Osteoblast (primary cell): ENCODE results near the gene SLC39A11. TPM values are rescaled to one million over a fixed set of nuclear protein-coding genes. Genes with fewer than 3 reads are reported as not detected.

Experiments used
- DNase-seq: peaks from one replicate; pipeline ENCODE4 v3.0.0; 2011; ENCODE audit warnings: low spot score, mixed read lengths; ENCODE audit not compliant: insufficient read length; ENCODE audit errors: missing footprints
- H2AFZ ChIP-seq: 2 replicates; pipeline ENCODE4 v1.6.0; 2011; ENCODE audit warnings: mild to moderate bottlenecking, low read length
- H3K27ac ChIP-seq: 2 replicates; pipeline ENCODE4 v1.5.1; 2011; ENCODE audit warnings: mild to moderate bottlenecking, low read depth, low read length, moderate library complexity
- H3K27me3 ChIP-seq: 2 replicates; pipeline ENCODE4 v1.6.0; 2012; ENCODE audit warnings: mild to moderate bottlenecking, control low read depth, inconsistent platforms, low read length, moderate library complexity; ENCODE audit not compliant: insufficient read depth
- H3K36me3 ChIP-seq: 2 replicates; pipeline ENCODE4 v1.5.1; 2011; ENCODE audit warnings: mild to moderate bottlenecking, low read length, control low read depth, moderate library complexity; ENCODE audit not compliant: insufficient read depth
- H3K4me1 ChIP-seq: 2 replicates; pipeline ENCODE4 v1.5.1; 2011; ENCODE audit warnings: mild to moderate bottlenecking, low read length, control low read depth, moderate library complexity; ENCODE audit not compliant: insufficient read depth
- H3K4me2 ChIP-seq: 2 replicates; pipeline ENCODE4 v1.6.0; 2011; ENCODE audit warnings: mild to moderate bottlenecking, low read length; ENCODE audit not compliant: insufficient read depth
- H3K4me3 ChIP-seq: fragments of 200-600 bp; sonication (generic); 3 replicates; pipeline ENCODE4 v1.5.1; 2012; ENCODE audit warnings: mild to moderate bottlenecking, low read length, inconsistent platforms; ENCODE audit not compliant: insufficient read depth
- H3K79me2 ChIP-seq: 2 replicates; pipeline ENCODE4 v1.6.0; 2012; ENCODE audit warnings: mild to moderate bottlenecking, low read length, control low read depth, inconsistent platforms; ENCODE audit not compliant: insufficient read depth
- H3K9me3 ChIP-seq: 2 replicates; pipeline ENCODE4 v1.5.1; 2011; ENCODE audit warnings: low read depth, low read length, control low read depth
- H4K20me1 ChIP-seq: 2 replicates; pipeline ENCODE4 v1.6.0; 2012; ENCODE audit warnings: mild to moderate bottlenecking, low read length, control low read depth; ENCODE audit not compliant: insufficient read depth
- CTCF ChIP-seq: IDR thresholded peaks from 2 replicates; pipeline ENCODE4 v1.5.1; 2011; ENCODE audit warnings: mild to moderate bottlenecking, low read depth, low read length, moderate library complexity; ENCODE audit errors: extremely low read depth
- total RNA-seq: library from RNA; depleted of rRNA; stranded (reverse); fragments of >200 nt; gene quantifications from 2 replicates; pipeline ENCODE4 v1.2.3, GENCODE V29; 2012

Gene SLC39A11
- total RNA-seq, 1 donor, result 27.1 TPM

- no peak for TF ChIP-seq CTCF
- H3K36me3 ChIP-seq, result no peaks in the 10 kb centered on the region
These were observed 168.3 kb downstream of the SLC39A11 start for GRCh38 chr17:72924196-72924595.

GRCh38 chr17:72922219-72922618, 170.3 kb downstream of the SLC39A11 start:
- no peak for TF ChIP-seq CTCF
- Histone ChIP-seq H3K79me2 (no peaks in the 10 kb centered on the region), H3K4me1 (no peaks in the 10 kb centered on the region), H3K36me3 (no peaks in the 10 kb centered on the region), H2AFZ (no peak overlapping the region), H3K4me2 (no peak overlapping the region), H3K9me3 (no peaks in the 10 kb centered on the region), H3K27me3 (no peaks in the 10 kb centered on the region), H3K4me3 (no peak overlapping the region), H3K27ac (no peak overlapping the region), H4K20me1 (no peaks in the 10 kb centered on the region)
- no peak for DNase-seq

More at GRCh38 chr17:72924196-72924595, 168.3 kb downstream of the SLC39A11 start:
- Histone ChIP-seq H3K9me3 (no peaks in the 10 kb centered on the region), H3K4me1 (no peaks in the 10 kb centered on the region), H3K27ac (no peak overlapping the region), H2AFZ (no peak overlapping the region), H3K4me3 (no peak overlapping the region), H3K79me2 (no peaks in the 10 kb centered on the region), H4K20me1 (peaks cover 5% of the 10 kb centered on the region), H3K27me3 (no peaks in the 10 kb centered on the region), H3K4me2 (no peak overlapping the region)
- no peak for DNase-seq

- Histone ChIP-seq H3K27ac (no peak overlapping the region), H3K9me3 (no peaks in the 10 kb centered on the region), H3K36me3 (no peaks in the 10 kb centered on the region), H2AFZ (no peak overlapping the region), H3K4me2 (no peak overlapping the region), H3K27me3 (no peaks in the 10 kb centered on the region), H3K4me1 (no peaks in the 10 kb centered on the region), H3K79me2 (no peaks in the 10 kb centered on the region), H3K4me3 (no peak overlapping the region), H4K20me1 (no peaks in the 10 kb centered on the region)
- TF ChIP-seq CTCF, result no peak
- no peak for DNase-seq
These were observed 171.0 kb downstream of the SLC39A11 start for GRCh38 chr17:72921347-72922054.

GRCh38 chr17:72920513-72920912, 172.0 kb downstream of the SLC39A11 start:
- H3K4me1 ChIP-seq, result no peaks in the 10 kb centered on the region
- H3K79me2 ChIP-seq, result no peaks in the 10 kb centered on the region
- no peak overlapping the region for H3K27ac ChIP-seq
- no peak overlapping the region for H3K4me2 ChIP-seq
- H2AFZ ChIP-seq, result no peak overlapping the region
- no peaks in the 10 kb centered on the region for H3K9me3 ChIP-seq
- H4K20me1 ChIP-seq, result no peaks in the 10 kb centered on the region
- H3K36me3 ChIP-seq, result no peaks in the 10 kb centered on the region
- no peak overlapping the region for H3K4me3 ChIP-seq
- TF ChIP-seq CTCF, result no peak
- no peaks in the 10 kb centered on the region for H3K27me3 ChIP-seq
- no peak for DNase-seq
